Measurements from ENCODE around the gene EIPR1.

DNA sequence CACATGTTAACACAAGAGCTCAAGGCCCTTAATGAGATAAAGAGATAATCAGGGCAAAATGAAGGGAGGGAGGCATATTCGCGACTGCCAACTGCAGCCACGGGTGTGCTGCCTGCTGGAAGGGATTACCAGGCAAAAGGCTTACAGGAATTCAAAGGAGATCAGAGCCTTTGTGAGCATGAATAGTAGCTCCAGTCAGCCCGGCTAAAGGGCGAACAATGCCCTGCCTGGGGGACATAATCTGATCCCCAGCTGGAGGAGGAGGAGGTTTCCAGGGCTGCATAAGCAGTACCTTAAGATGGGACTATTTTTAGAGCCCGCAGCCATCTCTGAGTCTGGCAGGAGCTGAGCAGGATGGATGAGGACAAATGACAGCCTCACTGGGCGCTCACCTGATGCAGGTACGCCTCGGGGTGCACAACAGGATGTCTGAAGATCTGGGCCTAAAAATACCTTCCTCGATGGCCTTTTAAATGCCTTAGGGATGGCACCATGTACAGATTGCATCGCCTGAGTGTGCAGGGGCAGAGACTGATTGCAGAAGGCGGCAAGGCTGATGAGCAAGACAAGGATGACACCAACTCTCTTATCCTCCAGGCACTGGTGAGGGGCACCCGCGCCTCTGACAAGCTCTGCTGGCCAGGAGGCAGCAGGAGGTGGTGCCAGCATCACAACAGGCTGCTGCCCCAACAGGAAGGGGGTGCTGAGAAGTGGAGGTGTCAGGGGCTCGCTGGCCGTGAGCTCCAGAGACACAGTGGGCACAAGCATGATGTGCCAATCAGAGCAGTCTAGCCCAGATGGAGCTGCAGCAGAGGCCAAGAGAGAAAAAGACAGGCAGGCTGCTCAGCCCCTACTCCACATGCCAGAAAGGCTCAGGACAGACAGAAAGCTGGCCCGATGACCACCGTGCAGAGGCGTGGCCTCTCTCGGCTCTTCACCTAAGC is 111.4 kb downstream of the EIPR1 start:
- TF ChIP-seq CTCF (IDR thresholded peaks at IDR 0.05) (no peak), EP300 (IDR thresholded peaks at IDR 0.05) (no peak), POLR2A (IDR thresholded peaks at IDR 0.05; ENCODE audit: low read depth) (no peak)

Data from esophagus muscularis mucosa (tissue), 4 donors.